GM19238 (cell line): ENCODE data around the gene MRPS5.
"Not testable (repeated sequence)": the region's sequence is repeated elsewhere in the genome, so short reads cannot be mapped to it uniquely, and the experiment has no call there.

Experiments used
- DNase-seq: peaks from one replicate; pipeline ENCODE4 v3.0.0; 2011; ENCODE audit warnings: low spot score; ENCODE audit not compliant: insufficient read length

MRPS5 gene

DNA sequence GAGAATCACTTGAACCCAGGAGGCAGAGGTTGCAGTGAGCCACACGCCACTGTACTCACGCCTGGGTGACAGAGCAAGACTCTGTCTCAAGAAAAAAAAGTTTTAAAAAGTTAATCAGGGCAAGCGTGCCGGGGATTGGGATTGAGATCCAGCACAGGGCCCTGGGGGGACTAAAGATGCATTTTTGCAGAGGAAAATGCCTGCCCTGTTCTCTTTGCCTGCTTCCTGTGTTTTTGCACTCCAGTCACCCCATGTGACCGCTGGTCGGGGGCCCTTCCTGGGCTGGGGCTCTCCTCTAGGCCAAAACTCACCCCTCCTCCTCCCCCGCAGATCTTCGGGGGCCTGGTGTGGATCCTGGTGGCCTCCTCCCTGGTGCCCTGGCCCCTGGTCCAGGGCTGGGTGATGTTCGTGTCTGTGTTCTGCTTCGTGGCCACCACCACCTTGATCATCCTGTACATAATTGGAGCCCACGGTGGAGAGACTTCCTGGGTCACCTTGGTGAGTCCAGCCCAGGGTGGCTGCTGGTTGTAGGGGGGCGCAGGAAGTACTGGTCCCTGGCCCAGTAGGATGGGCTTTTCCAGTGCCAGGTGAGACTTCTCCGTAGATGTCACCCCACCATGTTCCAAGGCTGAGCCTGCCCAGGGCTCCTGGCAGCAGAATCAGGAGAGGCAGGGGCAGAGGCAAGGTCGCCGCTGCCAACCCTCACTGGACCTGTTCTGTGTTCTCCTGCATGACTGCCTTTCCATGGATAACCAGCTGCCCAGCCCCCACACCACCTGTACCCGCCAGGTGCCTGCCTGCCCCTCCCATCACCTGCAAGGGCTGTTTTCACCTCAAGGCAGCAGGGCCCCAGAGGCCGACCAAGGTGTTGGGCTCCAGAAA lies 73.7 kb downstream of the MRPS5 start:
- DNase-seq, result no peak

DNA sequence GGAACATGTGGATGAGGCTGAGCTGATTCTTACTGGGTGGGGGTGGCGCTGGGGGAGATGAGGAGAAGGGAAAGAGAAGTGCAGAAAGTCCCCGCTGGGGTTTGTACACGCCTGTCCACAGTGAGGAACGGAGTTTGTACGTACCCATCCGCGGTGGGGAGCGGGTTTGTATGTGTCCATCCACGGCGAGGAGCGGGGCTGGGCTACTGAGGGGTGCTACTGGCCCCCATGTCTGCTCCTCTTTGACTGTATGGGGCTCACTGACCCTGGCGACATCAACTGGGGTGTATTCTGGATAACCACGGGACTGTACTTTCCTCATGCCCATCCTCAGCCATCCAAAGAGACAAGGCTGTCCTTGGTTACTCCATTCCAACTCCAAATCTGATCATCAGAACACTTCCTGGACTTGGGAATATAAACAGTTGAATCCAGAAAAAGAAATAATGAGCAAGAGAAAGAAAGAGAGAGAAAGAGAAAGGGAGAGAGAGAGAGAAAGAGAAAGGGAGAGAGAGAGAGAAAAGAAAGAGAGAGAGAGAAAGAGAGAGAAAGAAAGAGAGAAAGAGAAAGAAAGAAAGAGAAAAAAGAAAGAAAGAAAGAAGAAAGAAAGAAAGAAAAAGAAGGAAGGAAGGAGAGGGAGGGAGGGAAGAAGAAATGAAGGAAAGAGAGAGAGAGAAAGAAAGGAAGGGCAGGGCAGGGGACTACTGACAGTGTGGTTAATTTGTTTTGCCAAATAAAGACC lies 75.1 kb downstream of the MRPS5 start:
- DNase-seq, result no peak

DNA sequence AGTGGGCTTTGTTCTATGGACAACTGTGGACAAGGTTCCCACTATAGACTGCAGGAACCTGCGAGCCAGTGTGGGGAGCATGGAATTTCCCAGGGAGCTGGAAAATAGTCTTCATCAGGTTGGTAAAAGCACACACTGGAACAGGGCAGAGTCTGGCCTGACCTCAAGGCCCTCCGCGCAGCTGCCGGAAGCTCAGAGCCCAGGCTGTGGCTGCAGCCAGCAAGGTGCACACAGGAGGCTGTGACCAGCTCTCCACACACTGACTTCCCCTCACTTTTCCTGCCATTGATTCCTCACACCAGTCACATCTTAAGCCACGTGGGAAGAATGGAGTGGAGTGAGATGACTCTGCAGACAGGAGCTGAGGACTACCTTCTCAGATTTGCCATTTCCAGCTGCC lies 77.0 kb downstream of the MRPS5 start:
- DNase-seq, result no peak

DNA sequence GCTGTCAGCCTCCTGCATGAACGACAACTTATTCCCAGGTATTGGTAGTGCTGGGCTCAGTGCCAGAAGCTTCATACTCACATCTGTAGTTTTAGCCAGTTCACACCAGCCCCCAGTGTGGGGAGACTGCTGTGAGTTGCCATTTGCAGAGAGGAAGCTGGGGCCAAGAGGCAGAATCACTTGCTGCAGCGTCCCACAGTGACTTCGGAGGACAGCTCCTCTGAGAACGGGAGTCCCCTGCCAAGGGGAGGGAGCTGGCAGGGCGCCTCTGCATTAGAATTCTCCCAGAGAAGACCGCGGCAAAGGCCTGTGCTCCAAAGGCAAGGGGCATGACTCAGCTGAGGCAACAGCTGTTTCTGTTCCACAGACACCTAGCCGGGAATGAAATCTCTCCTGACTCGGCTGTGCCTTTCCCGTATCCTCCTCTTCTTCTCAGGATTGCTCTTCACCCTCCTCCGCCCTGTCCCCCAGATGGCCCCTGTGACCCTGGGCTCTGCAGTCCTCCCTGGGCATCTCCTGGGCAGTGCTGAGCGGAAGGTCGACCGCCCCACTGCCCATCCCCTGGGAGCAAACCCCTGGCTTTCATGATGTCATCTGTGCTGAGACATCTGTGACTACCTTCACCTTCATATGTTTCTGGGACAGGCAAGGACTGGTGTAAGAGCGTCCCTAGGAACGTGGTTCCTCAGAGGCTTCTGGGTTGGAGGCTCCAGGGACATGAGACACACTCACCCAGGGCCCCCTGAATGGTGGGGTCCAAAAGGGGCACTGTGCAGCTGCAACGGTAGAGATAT lies 78.1 kb downstream of the MRPS5 start:
- no peak for DNase-seq

DNA sequence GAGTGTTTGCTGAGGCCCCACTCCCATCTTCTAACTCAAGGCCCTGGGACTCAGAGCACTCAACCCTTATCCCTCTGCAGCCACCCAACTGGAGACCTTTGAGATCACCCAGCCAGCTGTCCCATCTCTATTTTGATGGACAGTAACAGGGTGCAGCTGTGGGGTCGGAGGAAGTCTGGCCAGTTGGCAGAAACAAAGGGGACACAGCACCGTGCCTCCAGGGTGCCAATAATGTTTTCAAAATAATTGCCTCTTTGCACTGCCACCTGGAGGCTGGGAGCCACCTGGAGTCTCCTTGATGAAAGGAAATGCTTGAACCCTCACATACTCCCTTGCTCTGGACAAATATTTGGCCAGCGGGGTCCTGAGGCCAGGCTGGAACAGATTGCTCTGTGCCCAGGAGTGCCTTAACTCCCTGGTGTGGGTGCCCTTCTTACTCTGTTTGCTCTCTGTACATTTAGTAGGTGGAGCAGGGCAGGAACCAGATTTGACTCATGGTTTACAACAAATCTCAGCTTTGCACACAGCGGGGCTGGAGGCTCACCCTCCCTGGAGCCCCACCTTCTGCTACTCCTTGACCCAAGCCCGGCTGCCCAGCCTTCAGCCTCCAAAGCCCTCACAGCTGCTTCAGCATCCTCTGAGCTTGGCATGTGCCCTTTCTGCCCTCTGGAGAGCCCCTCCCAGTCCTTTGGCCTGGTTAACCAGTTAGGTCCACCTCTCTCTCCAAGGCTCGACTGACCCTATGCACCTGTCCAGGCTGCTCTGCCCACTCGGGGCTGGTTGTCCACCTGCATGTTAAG lies 78.9 kb downstream of the MRPS5 start:
- no peak for DNase-seq

- DNase-seq, result no peak
These were observed 79.7 kb downstream of the MRPS5 start for GRCh38 chr2:95041824-95042442.

GRCh38 chr2:95041060-95041823 lies 80.4 kb downstream of the MRPS5 start:
- no peak for DNase-seq

GRCh38 chr2:95040426-95040825 lies 81.2 kb downstream of the MRPS5 start:
- no peak for DNase-seq

DNA sequence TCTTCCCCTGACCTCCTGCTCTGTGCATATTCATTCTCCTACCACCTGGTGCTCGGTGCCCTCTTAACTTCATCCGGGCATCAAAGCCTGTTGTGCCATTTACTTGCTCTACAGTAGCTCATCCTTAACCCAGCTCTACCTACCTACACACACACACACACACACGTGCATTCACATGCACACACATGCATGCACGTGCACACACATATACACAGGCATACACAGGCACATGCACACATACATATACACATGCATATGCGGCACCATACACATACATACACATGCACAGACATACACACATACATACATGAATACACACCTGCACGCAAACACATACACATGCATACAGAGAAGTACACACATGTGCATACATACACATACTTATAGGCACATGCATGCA lies 81.6 kb downstream of the MRPS5 start:
- no peak for DNase-seq

- DNase-seq, result no peak
These were observed 82.2 kb downstream of the MRPS5 start for GRCh38 chr2:95039363-95039762.

DNA sequence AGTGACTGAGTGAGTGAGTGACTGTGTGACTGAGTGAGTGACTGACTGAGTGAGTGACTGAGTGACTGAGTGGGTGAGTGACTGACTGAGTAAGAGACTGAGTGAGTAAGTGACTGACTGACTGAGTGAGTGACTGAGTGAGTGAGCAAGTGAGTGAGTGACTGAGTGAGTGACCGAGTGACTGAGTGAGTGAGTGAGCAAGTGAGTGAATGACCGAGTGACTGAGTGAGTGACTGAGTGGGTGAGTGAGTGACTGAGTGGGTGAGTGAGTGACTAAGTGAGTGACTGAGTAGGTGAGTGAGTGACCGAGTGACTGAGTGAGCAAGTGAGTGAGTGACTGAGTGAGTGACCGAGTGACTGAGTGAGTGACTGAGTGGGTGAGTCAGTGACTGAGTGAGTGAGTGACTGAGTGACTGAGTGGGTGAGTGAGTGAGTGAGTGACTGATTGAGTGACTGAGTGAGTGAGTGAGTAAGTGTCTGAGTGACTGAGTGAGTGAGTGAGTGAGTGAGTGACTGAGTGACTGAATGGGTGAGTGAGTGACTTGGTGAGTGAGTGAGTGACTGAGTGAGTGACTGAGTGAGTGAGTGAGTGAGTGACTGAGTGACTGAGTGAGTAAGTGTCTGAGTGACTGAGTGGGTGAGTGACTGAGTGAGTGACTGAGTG lies 82.8 kb downstream of the MRPS5 start:
- DNase-seq, result no peak

GRCh38 chr2:95037841-95038585 lies 83.6 kb downstream of the MRPS5 start:
- DNase-seq, result not testable (repeated sequence)

DNA sequence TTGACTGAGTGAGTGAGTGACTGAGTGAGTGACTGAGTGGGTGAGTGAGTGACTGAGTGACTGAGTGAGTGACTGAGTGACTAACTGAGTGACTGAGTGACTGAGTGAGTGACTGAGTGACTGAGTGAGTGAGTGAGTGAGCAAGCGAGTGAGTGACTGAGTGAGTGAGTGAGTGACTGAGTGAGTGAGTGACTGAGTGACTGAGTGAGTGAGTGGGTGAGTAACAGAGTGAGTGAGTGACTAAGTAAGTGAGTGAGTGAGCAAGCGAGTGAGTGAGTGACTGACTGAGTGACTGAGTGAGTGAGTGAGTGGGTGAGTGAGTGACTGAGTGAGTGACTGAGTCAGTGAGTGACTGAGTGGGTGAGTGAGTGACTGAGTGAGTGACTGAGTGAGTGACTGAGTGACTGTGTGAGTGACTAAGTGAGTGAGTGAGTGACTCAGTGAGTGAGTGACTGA lies 84.2 kb downstream of the MRPS5 start:
- DNase-seq, result no peak

DNA sequence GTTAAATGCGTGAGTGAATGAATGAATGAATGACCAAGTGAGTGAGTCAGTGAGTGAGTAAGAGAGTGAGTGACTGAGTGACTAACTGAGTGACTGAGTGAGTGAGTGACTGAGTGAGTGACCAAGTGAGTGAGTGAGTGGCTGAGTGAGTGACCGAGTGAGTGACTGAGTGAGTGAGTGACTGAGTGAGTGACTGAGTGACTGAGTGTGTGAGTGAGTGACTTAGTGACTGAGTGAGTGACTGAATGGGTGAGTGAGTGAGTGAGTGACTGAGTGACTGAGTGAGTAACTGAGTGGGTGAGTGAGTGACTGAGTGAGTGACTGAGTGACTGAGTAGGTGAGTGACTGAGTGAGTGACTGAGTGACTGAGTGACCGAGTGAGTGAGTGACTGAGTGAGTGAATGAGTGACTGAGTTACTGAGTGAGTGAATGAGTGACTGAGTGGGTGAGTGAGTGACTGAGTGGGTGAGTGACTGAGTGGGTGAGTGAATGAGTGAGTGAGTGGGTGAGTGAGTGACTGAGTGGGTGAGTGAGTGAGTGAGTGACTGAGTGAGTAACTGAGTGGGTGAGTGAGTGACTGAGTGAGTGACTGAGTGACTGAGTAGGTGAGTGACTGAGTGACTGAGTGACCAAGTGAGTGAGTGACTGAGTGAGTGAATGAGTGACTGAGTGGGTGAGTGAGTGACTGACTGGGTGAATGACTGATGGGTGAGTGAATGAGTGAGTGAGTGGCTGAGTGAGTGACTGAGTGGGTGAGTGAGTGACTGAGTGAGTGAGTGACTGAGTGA lies 84.8 kb downstream of the MRPS5 start:
- no peak for DNase-seq
